Fibroblast of pulmonary artery (primary cell): ENCODE data around the gene KCNV2.

Experiments
- DNase-seq: peaks from one replicate; pipeline ENCODE4 v3.0.0-alpha.2; 2010; ENCODE audit warnings: low read depth
- H3K4me3 ChIP-seq: replicated peaks from 2 replicates; pipeline ENCODE4 v1.5.1; 2011; ENCODE audit warnings: low read depth, mild to moderate bottlenecking, control low read depth, low read length, moderate library complexity
- TF ChIP-seq, protein P1 (sequence below): IDR thresholded peaks from 2 replicates; pipeline ENCODE4 v1.5.1; 2011; ENCODE audit warnings: mild to moderate bottlenecking, control low read depth, low read length, inconsistent platforms; ENCODE audit errors: missing control alignments

The KCNV2 gene

DNA sequence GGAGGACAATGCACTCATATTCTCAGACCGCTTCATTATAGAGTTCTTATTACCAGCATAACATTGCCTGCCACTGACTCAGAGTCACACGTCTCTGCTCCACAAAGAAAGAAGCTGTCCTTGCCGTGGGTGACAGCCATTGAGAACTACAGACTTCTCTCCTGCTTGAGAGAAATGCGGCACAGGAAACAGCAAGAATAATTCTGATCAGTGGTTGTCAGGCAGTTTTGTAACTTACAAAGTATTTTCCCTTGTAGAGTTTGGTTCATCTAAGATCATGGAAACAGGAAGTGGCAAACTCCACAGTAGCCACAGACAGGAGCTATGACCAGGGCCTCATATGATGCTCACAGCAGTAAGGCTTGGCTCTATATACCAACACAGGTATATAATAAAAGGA lies 47.0 kb downstream of the KCNV2 start:
- no peak for DNase-seq
- no peak overlapping the region for H3K4me3 ChIP-seq
- TF ChIP-seq, protein P1, sequence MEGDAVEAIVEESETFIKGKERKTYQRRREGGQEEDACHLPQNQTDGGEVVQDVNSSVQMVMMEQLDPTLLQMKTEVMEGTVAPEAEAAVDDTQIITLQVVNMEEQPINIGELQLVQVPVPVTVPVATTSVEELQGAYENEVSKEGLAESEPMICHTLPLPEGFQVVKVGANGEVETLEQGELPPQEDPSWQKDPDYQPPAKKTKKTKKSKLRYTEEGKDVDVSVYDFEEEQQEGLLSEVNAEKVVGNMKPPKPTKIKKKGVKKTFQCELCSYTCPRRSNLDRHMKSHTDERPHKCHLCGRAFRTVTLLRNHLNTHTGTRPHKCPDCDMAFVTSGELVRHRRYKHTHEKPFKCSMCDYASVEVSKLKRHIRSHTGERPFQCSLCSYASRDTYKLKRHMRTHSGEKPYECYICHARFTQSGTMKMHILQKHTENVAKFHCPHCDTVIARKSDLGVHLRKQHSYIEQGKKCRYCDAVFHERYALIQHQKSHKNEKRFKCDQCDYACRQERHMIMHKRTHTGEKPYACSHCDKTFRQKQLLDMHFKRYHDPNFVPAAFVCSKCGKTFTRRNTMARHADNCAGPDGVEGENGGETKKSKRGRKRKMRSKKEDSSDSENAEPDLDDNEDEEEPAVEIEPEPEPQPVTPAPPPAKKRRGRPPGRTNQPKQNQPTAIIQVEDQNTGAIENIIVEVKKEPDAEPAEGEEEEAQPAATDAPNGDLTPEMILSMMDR, result no peak

DNA sequence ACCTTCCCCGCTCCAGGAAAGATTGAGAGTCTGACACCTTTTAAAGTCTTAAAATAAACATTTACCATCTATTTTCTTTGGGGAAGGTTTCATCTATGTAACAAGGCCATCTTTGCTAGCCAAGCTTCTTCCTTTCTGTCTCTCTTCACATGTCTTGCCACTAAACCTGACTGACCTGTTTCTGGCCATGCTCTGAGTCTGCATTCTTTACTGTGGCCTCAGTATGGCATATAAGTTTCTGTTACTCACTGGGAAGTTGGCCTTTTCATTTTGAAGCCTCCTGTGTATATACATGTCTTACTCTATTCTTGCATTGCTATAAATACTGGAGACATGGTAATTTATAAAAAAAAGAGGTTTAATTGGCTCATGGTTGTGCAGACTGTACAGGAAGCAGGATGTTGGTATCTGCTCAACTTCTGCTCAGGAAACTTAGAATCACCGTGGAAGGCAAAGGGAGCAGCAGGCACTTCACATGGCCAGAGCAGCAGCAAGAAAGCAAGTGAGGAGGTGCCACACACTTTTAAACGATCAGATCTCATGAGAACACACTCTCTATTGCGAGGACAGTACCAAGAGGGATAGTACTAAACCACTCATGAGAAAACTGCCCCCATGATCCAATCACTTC lies 48.1 kb downstream of the KCNV2 start:
- TF ChIP-seq, protein P1, result no peak
- no peak for DNase-seq
- no peak overlapping the region for H3K4me3 ChIP-seq

DNA sequence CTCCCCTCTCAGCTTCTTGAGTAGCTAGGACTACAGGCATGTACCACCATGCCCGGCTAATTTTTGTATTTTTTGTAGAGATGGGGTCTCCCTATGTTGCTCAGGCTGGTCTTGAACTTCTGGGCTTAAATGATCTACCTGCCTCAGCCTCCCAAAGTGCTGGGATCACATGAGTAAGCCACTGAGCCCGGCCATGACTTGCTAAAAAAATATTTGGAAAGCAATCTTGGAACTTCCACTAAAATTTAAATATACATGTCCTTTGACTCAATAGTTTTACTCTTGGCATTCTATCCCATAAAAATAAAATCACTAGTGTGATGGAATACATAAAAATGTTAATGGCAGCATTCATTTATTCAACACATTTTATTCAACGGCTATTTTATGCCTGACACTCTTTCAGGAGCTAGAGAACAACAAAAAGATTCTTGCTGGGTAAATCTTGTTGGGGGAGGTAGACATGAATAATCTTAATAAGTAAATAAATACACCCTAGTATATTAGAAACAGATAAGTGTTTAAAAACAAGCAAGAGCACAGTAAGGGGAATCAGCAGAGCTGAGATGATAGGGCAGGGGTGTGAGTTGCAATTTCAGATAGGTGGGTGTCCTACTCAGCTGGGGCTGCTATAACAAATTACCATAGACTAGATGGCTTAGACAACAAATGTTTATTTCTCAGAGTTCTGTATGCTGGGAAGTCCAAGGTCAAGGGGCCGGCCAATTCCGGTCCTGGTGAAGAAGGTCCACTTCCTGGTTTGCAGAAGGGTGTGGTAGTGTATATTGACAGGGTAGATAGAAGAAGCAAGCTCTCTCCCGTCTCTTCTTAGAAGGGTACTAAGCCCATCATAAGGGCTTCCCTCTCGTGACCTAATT lies 50.7 kb downstream of the KCNV2 start:
- TF ChIP-seq, protein P1, result no peak
- H3K4me3 ChIP-seq, result no peak overlapping the region
- DNase-seq, result no peak

DNA sequence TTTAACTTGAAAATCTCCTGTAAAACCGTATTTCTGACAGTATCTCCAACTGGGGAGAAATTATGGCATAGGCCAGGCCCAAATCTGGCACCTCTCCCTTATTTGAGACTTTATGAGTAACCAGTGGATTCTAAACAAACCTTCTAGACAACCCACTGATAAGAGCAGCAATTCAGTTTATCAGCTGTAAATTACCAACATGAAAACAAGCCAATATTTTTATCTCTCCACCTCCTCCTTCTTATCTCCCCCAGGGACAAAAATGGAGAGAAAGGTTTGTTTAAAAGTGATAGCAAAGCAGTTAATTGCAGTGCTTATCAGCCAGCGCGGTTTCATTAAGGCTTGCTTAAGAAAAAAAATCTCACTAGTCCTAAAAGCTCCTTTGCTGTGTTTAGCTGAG lies 53.8 kb downstream of the KCNV2 start:
- TF ChIP-seq, protein P1, result no peak
- H3K4me3 ChIP-seq, result no peak overlapping the region
- DNase-seq, result no peak

DNA sequence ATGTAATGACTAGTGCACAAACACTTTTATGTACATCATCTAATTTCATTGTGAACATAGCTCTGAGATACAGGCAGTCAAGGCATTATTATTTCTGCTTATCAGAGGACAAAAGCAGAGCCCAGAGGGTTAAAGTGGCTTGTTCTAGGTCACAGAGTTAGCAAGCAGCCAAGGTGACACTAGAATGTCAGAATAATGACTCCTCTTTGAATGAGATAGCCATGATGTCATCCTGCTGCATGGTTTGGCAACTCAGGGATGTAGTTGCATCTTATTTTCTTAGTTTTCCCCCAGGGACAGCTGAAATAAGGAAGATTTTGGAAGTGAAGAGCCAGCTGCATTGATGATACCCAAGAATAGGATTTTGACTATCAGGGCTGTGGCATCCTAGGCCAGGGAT lies 54.4 kb downstream of the KCNV2 start:
- TF ChIP-seq, protein P1, result no peak
- no peak for DNase-seq
- no peak overlapping the region for H3K4me3 ChIP-seq

DNA sequence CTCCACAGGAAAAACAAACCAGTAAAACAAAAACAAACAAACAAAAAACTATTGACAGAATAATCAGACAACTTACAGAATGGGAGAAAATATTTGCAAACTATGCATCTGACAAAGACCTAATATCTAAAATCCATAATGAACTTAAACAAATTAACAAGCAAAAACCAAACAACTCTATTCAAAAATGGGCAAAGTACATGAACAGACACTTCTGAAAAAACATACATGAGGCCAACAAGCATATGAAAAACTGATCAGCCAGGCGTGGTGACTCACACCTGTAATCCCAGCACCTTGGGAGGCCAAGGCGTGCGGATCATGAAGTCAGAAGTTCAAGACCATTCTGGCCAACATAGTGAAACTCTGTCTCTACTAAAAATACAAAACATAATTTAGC lies 60.1 kb downstream of the KCNV2 start:
- H3K4me3 ChIP-seq, result no peak overlapping the region
- TF ChIP-seq, protein P1, result no peak
- no peak for DNase-seq
